Activated T-helper 17 cell treated with anti-CD3 and anti-CD28 coated beads, Interleukin-2, amount 50 U/mL, for 72 hours (primary cell): ENCODE results near the gene ZNF777. TPM values are rescaled to one million over a fixed set of nuclear protein-coding genes. Genes with fewer than 3 reads are reported as not detected.

Experiments used
- ATAC-seq: fragments of 150-1000 bp; cut with Tn5 transposase; replicated peaks from 2 replicates; pipeline ENCODE4 v1.10.0; 2021; ENCODE audit warnings: mild to moderate bottlenecking, moderate library complexity
- H3K27ac Mint-ChIP-seq: one replicate; pipeline ENCODE4 v1.8.0; 2022; ENCODE audit warnings: mixed read lengths
- H3K27me3 Mint-ChIP-seq: one replicate; pipeline ENCODE4 v1.8.0; 2022; ENCODE audit warnings: mixed read lengths
- H3K36me3 Mint-ChIP-seq: one replicate; pipeline ENCODE4 v1.8.0; 2022; ENCODE audit warnings: low read depth, mild to moderate bottlenecking, mixed read lengths
- H3K4me1 Mint-ChIP-seq: one replicate; pipeline ENCODE4 v1.8.0; 2022; ENCODE audit warnings: mixed read lengths
- H3K4me3 Mint-ChIP-seq: one replicate; pipeline ENCODE4 v1.8.0; 2022; ENCODE audit warnings: mild to moderate bottlenecking, mixed read lengths
- H3K9me3 Mint-ChIP-seq: one replicate; pipeline ENCODE4 v1.8.0; 2022; ENCODE audit warnings: mixed read lengths
- total RNA-seq, 2 donors: library from RNA; stranded (reverse); gene quantifications; one replicate each; pipeline ENCODE4 v1.2.3, GENCODE V29; 2022

Gene ZNF777
- total RNA-seq, 2 donors from 2014 or later: 5.8 to 9.6 TPM

GRCh38 chr7:149493366-149493765 lies 32.5 kb upstream of the ZNF777 start:
- Mint-ChIP-seq H3K27me3 (no peaks in the 10 kb centered on the region), H3K36me3 (peaks cover 70% of the 10 kb centered on the region), H3K27ac (no peak overlapping the region), H3K4me1 (peaks cover 10% of the 10 kb centered on the region), H3K9me3 (no peaks in the 10 kb centered on the region), H3K4me3 (no peak overlapping the region)
- ATAC-seq: no peak

GRCh38 chr7:149490083-149490760 lies 29.4 kb upstream of the ZNF777 start:
- Mint-ChIP-seq H3K27ac (peak overlapping the region; percentile 27), H3K27me3 (no peaks in the 10 kb centered on the region), H3K4me3 (no peak overlapping the region), H3K9me3 (no peaks in the 10 kb centered on the region), H3K36me3 (peaks cover 100% of the 10 kb centered on the region), H3K4me1 (peaks cover 4% of the 10 kb centered on the region)
- no peak for ATAC-seq

- Mint-ChIP-seq H3K27me3 (no peaks in the 10 kb centered on the region), H3K9me3 (no peaks in the 10 kb centered on the region), H3K4me3 (no peak overlapping the region), H3K36me3 (peaks cover 99% of the 10 kb centered on the region), H3K4me1 (no peaks in the 10 kb centered on the region), H3K27ac (peak overlapping the region; percentile 27)
- no peak for ATAC-seq
Observed at GRCh38 chr7:149489391-149490024, 28.6 kb upstream of the ZNF777 start.

GRCh38 chr7:149479568-149479967 lies 18.7 kb upstream of the ZNF777 start:
- no peak overlapping the region for H3K27ac Mint-ChIP-seq
- H3K36me3 Mint-ChIP-seq: peaks cover 85% of the 10 kb centered on the region
- H3K4me3 Mint-ChIP-seq: no peak overlapping the region
- ATAC-seq: no peak
- no peaks in the 10 kb centered on the region for H3K27me3 Mint-ChIP-seq
- H3K4me1 Mint-ChIP-seq: peaks cover 4% of the 10 kb centered on the region
- no peaks in the 10 kb centered on the region for H3K9me3 Mint-ChIP-seq

- H3K36me3 Mint-ChIP-seq: peaks cover 87% of the 10 kb centered on the region
- no peak overlapping the region for H3K4me3 Mint-ChIP-seq
- H3K4me1 Mint-ChIP-seq: peaks cover 4% of the 10 kb centered on the region
- no peaks in the 10 kb centered on the region for H3K9me3 Mint-ChIP-seq
- H3K27ac Mint-ChIP-seq: no peak overlapping the region
- no peaks in the 10 kb centered on the region for H3K27me3 Mint-ChIP-seq
- no peak for ATAC-seq
Observed at GRCh38 chr7:149478754-149479153, 17.9 kb upstream of the ZNF777 start.

GRCh38 chr7:149477494-149478443 lies 16.9 kb upstream of the ZNF777 start:
- no peak for ATAC-seq
- H3K36me3 Mint-ChIP-seq: peaks cover 88% of the 10 kb centered on the region
- no peak overlapping the region for H3K4me3 Mint-ChIP-seq
- peak overlapping the region; percentile 51 for H3K27ac Mint-ChIP-seq
- no peaks in the 10 kb centered on the region for H3K27me3 Mint-ChIP-seq
- H3K4me1 Mint-ChIP-seq: peaks cover 4% of the 10 kb centered on the region
- H3K9me3 Mint-ChIP-seq: no peaks in the 10 kb centered on the region

- Mint-ChIP-seq H3K27ac (no peak overlapping the region), H3K36me3 (peaks cover 87% of the 10 kb centered on the region), H3K9me3 (no peaks in the 10 kb centered on the region), H3K27me3 (no peaks in the 10 kb centered on the region), H3K4me3 (no peak overlapping the region), H3K4me1 (peaks cover 4% of the 10 kb centered on the region)
- ATAC-seq: no peak
Observed at GRCh38 chr7:149476791-149477190, 15.9 kb upstream of the ZNF777 start.

GRCh38 chr7:149475121-149476045 lies 14.5 kb upstream of the ZNF777 start:
- H3K4me1 Mint-ChIP-seq: peaks cover 4% of the 10 kb centered on the region
- H3K27ac Mint-ChIP-seq: no peak overlapping the region
- no peaks in the 10 kb centered on the region for H3K27me3 Mint-ChIP-seq
- no peaks in the 10 kb centered on the region for H3K9me3 Mint-ChIP-seq
- H3K36me3 Mint-ChIP-seq: peaks cover 80% of the 10 kb centered on the region
- no peak overlapping the region for H3K4me3 Mint-ChIP-seq
- ATAC-seq: no peak

- peaks cover 4% of the 10 kb centered on the region for H3K4me1 Mint-ChIP-seq
- H3K4me3 Mint-ChIP-seq: no peak overlapping the region
- H3K27ac Mint-ChIP-seq: no peak overlapping the region
- no peaks in the 10 kb centered on the region for H3K27me3 Mint-ChIP-seq
- no peaks in the 10 kb centered on the region for H3K9me3 Mint-ChIP-seq
- no peak for ATAC-seq
- H3K36me3 Mint-ChIP-seq: peaks cover 74% of the 10 kb centered on the region
Observed at GRCh38 chr7:149474309-149475120, 13.7 kb upstream of the ZNF777 start.

- Mint-ChIP-seq H3K4me3 (no peak overlapping the region), H3K27me3 (no peaks in the 10 kb centered on the region), H3K27ac (no peak overlapping the region), H3K9me3 (no peaks in the 10 kb centered on the region), H3K4me1 (peaks cover 4% of the 10 kb centered on the region), H3K36me3 (peaks cover 61% of the 10 kb centered on the region)
- ATAC-seq: no peak
Observed at GRCh38 chr7:149473251-149473650, 12.4 kb upstream of the ZNF777 start.

GRCh38 chr7:149471289-149471953 lies 10.6 kb upstream of the ZNF777 start:
- Mint-ChIP-seq H3K27me3 (no peaks in the 10 kb centered on the region), H3K4me3 (no peak overlapping the region), H3K4me1 (no peaks in the 10 kb centered on the region), H3K27ac (no peak overlapping the region), H3K36me3 (peaks cover 46% of the 10 kb centered on the region), H3K9me3 (no peaks in the 10 kb centered on the region)
- no peak for ATAC-seq

- Mint-ChIP-seq H3K4me1 (no peaks in the 10 kb centered on the region), H3K27ac (no peak overlapping the region), H3K27me3 (no peaks in the 10 kb centered on the region), H3K9me3 (no peaks in the 10 kb centered on the region), H3K36me3 (peaks cover 32% of the 10 kb centered on the region), H3K4me3 (no peak overlapping the region)
- ATAC-seq: no peak
Observed at GRCh38 chr7:149469806-149470205, 8.9 kb upstream of the ZNF777 start.

GRCh38 chr7:149468208-149468607 lies 7.3 kb upstream of the ZNF777 start:
- Mint-ChIP-seq H3K4me3 (no peak overlapping the region), H3K36me3 (peaks cover 18% of the 10 kb centered on the region), H3K27ac (no peak overlapping the region), H3K27me3 (no peaks in the 10 kb centered on the region), H3K4me1 (no peaks in the 10 kb centered on the region), H3K9me3 (no peaks in the 10 kb centered on the region)
- ATAC-seq: no peak
